Measurements from ENCODE around the gene PLAAT1.

GRCh38 chr3:193241716-193242115 lies 694 bp downstream of the PLAAT1 start:
- TF ChIP-seq, protein P1, sequence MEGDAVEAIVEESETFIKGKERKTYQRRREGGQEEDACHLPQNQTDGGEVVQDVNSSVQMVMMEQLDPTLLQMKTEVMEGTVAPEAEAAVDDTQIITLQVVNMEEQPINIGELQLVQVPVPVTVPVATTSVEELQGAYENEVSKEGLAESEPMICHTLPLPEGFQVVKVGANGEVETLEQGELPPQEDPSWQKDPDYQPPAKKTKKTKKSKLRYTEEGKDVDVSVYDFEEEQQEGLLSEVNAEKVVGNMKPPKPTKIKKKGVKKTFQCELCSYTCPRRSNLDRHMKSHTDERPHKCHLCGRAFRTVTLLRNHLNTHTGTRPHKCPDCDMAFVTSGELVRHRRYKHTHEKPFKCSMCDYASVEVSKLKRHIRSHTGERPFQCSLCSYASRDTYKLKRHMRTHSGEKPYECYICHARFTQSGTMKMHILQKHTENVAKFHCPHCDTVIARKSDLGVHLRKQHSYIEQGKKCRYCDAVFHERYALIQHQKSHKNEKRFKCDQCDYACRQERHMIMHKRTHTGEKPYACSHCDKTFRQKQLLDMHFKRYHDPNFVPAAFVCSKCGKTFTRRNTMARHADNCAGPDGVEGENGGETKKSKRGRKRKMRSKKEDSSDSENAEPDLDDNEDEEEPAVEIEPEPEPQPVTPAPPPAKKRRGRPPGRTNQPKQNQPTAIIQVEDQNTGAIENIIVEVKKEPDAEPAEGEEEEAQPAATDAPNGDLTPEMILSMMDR (IDR thresholded peaks at IDR 0.05; ENCODE audit: poor library complexity, severe bottlenecking), result no peak
- TF ChIP-seq EZH2 (IDR thresholded peaks at IDR 0.05; ENCODE audit: borderline replicate concordance, insufficient read depth, low read length, poor library complexity, severe bottlenecking) (no peak), EP300 (conservative IDR thresholded peaks at IDR 0.05; ENCODE audit: poor library complexity, severe bottlenecking) (no peak)
